ENCODE data around the gene LGALSL.

Gene LGALSL

DNA sequence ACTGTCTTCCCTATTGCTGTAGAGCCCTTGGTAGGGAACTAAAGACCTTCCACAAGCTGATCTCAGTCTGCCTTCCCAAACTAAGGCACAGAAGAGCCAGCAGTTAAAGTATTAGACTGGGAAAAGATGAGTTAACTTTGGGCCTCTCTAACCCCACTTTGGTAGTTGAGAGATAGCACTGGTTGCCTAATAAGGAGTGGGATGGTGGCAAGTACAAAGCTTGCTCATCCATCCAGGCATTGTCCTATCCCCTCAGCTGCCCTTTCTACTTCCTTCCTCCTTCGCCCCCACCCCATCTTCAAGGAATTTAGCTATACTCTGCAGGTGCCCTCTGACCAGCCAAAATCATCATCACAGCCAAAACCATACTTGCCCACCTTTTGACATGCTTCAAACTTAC is 48.0 kb downstream of the LGALSL start:
- no peak for DNase-seq

DNA sequence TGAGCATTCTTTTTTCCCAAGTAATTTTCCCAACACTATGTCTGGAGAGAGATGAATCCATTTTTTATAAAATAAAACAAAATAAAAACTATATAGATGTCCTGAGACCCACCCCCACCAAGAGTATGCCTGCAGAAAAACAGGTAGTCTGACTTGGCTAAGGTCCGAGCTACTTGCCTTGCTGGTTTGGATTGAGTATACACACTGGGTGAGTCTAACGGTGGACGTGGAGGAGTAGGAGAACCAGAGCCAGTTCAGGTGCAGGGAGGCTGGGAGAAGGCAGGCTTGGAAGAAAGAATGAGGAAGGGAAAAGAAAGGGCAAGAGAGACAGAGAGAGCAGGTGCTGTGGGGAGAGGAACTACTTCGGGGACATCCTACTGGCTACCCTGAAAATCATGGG is 48.9 kb downstream of the LGALSL start:
- no peak for DNase-seq

GRCh38 chr2:64504774-64505720 is 51.1 kb downstream of the LGALSL start:
- DNase-seq: no peak

DNA sequence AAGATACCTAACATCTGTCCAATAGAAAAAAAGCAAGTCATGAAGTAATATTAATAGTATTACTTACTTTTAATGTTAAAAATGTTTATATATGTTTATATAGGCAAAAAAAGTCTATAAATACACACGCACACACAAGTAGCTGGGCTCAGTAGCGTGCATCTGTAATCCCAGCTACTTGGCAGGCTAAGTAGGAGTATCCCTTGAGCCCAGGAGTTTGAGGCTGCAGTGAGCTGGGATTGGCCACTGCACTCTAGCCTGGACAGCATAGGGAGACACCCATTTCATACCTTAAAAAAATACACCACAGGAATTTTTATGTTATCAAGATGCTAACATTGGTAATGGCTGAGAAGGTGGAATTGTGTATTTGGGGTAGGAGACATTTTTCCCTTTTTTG is 52.7 kb downstream of the LGALSL start:
- no peak for DNase-seq

Measured in SHP77 (cell line).